Measurements from ENCODE around the gene MKX.

MKX gene

GRCh38 chr10:27745732-27746396 lies at the start of gene MKX:
Gene MKX, minus strand, starts transcription at chr10:27745819. Its CDS starts 2,404 bp downstream, at chr10:27743415.
- no peak for DNase-seq (ENCODE audit: low spot score)

- DNase-seq (ENCODE audit: low spot score): no peak
Measured at GRCh38 chr10:27794157-27794556, 48.5 kb upstream of the MKX start.

GRCh38 chr10:27792216-27792615 lies 46.6 kb upstream of the MKX start:
- DNase-seq (ENCODE audit: low spot score): no peak

GRCh38 chr10:27784272-27784671 lies 38.7 kb upstream of the MKX start:
- no peak for DNase-seq (ENCODE audit: low spot score)

- peak; percentile 66 for DNase-seq (ENCODE audit: low spot score)
Measured at GRCh38 chr10:27783660-27784059, 38.0 kb upstream of the MKX start.

GRCh38 chr10:27779462-27780015 lies 33.9 kb upstream of the MKX start:
- DNase-seq (ENCODE audit: low spot score): no peak

- no peak for DNase-seq (ENCODE audit: low spot score)
Measured at GRCh38 chr10:27774831-27775230, 29.2 kb upstream of the MKX start.

GRCh38 chr10:27771231-27771630 lies 25.6 kb upstream of the MKX start:
- DNase-seq (ENCODE audit: low spot score): no peak

- DNase-seq (ENCODE audit: low spot score): no peak
Measured at GRCh38 chr10:27770181-27770580, 24.6 kb upstream of the MKX start.

- no peak for DNase-seq (ENCODE audit: low spot score)
Measured at GRCh38 chr10:27760867-27761266, 15.2 kb upstream of the MKX start.

- peak; percentile 2 for DNase-seq (ENCODE audit: low spot score)
Measured at GRCh38 chr10:27759483-27760272, 14.1 kb upstream of the MKX start.

GRCh38 chr10:27752673-27753237 lies 7.1 kb upstream of the MKX start:
- no peak for DNase-seq (ENCODE audit: low spot score)

- DNase-seq (ENCODE audit: low spot score): no peak
Measured at GRCh38 chr10:27748601-27749000, 3.0 kb upstream of the MKX start.

GRCh38 chr10:27747096-27747451 lies 1.5 kb upstream of the MKX start:
- DNase-seq (ENCODE audit: low spot score): no peak

GRCh38 chr10:27746397-27747095 lies 927 bp upstream of the MKX start:
- DNase-seq (ENCODE audit: low spot score): no peak

- DNase-seq (ENCODE audit: low spot score): no peak
Measured at GRCh38 chr10:27744802-27745731, 552 bp downstream of the MKX start.

GRCh38 chr10:27743877-27744801 lies 1.5 kb downstream of the MKX start:
- peak; percentile 24 for DNase-seq (ENCODE audit: low spot score)

GRCh38 chr10:27743012-27743876 lies 2.4 kb downstream of the MKX start:
- DNase-seq (ENCODE audit: low spot score): peak; percentile 36

All from SW480 (cell line).